Muscle of back (tissue), 11 donors: ENCODE data around the gene VSTM5. TPM values are rescaled to one million over a fixed set of nuclear protein-coding genes. Genes with fewer than 3 reads are reported as not detected.
A peak's percentile ranks its signal among the peaks of the same experiment; 100 is the strongest.
"Not testable (repeated sequence)": the region's sequence is repeated elsewhere in the genome, so short reads cannot be mapped to it uniquely, and the experiment has no call there.

ENCODE experiments used
- DNase-seq, 3 donors: peaks; one replicate each; pipeline versions ENCODE4 v3.0.0 to v3.0.0-alpha.2; 2013
- polyA plus RNA-seq, 10 donors: library from polyadenylated mRNA; unstranded; fragments of 120-200 nt; gene quantifications; one replicate each; pipeline ENCODE4 v1.2.1, GENCODE V29; 2013; ENCODE audit not compliant: insufficient read length in 10 of 10

Gene VSTM5
- polyA plus RNA-seq, 10 donors, result 0.16 to 0.72 (median 0.44) TPM

DNA sequence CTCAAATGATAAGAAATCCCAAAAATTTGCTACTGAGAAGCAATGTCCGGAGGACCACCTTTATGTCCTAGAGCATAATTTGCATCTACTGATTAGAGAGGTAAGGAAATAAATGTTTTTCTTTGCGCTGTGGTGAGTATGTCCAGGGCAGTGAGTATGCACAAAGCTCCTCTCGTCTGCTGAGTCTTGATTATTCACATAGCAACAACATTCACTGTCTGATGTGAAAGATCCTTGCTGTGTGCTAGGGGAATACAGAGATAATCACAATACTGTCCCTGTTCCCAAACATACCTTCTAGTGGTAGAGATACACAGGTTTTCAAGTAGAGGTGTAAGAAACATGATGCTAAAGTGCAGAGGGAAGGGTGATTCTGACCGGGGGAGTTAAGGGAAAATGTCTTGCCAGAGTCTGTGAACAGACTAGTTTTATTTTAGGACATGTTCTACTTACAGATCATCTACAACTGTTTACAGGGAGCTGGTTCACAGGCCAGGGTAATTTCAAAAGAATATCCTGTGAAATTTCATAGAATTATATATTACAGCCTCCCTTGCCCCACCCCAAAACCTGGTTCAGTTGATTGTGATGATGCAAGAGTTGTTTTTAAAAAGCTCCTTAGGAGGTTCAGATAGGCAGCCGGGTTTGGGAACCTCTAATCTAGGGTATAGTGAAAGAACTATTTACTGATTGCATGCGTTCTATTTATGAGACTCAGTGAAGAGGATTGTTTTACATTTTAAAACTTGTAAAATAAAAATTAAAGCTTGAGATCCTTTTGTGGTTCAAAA lies 53.8 kb downstream of the VSTM5 start:
- no peak for DNase-seq

DNA sequence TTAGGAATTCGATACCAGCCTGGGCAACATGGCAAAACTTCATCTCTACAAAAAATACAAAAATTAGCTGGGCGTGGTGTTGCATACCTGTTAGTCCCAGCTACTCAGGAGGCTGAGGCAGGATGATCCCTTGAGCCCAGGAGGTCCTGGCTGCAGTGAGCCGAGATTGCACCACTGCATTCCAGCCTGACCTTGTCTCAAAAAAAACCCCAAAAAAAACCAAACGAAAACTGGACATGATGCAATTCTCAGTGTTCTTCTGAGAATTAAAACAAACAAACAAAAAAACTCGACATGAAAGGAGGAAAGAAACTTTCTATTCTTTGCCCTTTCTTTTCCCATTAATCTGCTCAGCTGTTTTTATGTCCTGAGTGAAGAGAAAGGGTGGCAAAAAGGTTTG lies 58.9 kb downstream of the VSTM5 start:
- DNase-seq, result no peak

DNA sequence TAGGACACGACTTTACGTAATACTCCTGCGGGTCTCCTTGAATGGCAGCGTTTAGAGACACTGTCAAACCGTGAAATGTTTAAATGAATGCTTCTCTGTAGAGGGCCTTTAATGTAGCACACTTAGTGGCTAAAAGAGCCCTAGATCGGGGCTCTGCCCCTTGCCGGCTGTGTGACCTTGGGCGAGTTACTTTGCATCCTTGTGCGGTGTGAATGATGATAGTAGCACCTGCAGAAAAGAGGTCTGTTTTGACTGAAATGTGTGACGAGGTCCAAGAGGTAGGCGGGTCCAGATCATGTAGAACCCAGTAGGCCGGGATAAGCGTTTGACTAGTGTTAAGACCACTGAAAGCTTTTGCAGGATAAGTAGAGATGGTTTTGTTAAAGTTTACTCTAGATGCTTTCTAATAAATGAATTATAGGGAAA lies 65.5 kb downstream of the VSTM5 start:
- no peak for DNase-seq

DNA sequence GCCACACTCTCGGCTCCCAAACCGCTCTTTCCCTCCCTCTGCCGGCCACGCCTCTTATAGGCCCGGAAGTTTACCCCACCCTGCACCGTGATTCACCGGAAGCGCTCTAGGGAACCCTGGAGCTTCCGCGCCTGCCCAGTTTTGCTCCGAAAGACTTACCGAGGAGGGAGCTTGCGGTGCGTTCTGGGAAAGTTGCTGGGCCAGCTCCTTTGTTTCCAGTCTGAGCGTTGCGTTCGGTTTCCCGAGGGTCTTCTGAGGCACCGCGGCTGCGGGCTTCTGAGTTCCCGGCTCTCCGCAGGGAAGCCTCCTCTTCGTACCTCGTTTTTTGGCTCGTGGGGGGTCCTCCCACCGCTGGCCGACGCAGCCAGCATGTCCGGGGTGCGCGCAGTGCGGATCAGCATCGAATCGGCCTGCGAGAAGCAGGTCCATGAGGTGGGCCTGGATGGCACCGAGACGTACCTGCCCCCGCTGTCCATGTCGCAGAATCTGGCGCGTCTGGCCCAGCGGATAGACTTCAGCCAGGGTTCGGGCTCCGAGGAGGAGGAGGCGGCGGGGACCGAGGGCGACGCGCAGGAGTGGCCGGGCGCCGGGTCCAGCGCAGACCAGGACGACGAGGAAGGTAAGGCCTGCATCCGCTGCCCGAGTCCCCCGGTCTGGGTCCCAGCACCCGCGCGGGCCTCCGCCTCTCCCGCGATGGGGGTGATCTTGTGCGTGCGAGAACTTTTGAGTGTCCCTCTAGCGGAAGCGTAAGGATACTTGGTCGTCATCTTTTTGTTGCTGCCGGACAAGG lies 66.1 kb downstream of the VSTM5 start, which contains the start of gene MED17:
Gene MED17, plus strand, starts transcription at position 138 of the 790 bp plus-strand sequence. Its CDS starts 232 bp downstream, at position 370.
- peak; percentile 95 to 97 (median 96) for DNase-seq

DNA sequence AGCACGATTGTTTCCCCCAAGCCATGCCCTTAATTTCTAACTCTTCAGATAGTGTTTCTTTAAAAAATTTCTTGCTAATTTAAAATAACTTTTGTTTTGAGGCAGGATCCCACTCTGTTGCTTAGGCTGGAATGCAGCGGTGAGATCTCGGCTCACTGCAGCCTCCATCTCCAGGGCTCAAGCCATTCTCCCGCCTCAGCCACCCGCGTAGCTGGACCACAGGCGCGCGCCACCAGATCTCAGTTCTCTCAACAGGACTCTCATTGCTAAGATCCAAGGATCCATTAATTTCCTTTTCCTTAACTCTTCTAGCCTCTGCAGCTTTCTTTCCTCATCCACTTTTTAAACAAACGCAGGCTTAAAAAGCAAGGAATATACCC lies 66.7 kb downstream of the VSTM5 start:
- DNase-seq, result no peak

DNA sequence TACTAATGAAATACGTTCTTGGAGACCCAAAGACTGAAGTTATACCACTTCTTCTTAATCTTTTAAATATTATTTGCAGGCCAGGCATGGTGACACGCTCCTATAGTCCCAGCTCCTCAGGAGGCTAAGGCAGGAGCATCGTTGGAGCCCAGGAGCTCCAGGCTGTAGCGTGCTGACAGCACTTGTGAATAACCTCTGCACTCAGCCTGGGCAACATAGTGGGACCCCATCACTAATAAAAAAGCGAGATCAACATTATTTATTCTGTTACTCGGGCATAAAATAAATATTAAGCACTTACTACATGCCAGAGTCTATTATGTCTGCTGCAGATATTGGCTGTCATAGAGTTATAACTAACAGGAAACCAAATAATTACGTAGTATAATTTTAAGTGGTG lies 67.1 kb downstream of the VSTM5 start:
- DNase-seq, result no peak

DNA sequence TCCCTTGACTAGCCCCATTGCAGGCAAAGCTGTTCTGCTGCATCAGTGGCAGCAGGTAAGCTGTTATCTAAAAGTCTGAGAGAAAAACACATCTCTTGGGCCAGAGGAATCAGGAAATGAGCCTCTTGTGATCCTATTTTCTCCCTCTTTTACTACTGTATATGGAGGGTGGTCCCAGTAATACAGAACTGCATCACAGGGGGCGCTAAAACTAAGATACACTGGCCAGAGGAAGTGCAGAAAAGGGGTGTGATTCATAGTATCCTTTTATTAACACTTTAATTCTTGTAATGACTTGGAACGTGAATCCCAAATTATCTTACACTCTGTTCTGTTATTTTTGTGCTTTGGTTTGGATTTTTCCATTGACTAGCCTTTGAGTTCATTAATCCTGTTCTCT lies 75.1 kb downstream of the VSTM5 start:
- no peak for DNase-seq

DNA sequence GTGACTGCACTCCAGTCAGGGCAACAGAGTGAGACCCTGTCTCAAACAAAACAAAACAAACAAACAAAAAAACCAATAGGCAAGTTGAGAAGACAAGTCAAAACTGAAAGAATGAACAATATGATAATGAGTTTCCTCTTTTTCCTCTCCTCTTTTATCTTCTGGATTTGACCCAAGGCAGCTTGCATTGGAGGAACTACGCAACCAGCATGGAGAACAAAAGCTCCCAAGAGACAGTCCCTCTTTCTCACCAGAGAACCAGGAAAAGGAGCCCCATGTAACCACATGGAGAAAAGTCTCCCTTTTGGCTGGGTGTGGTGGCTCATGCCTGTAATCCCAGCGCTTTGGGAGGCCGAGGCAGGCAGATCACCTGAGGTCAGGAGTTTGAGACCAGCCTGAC lies 75.9 kb downstream of the VSTM5 start:
- not testable (repeated sequence) for DNase-seq

DNA sequence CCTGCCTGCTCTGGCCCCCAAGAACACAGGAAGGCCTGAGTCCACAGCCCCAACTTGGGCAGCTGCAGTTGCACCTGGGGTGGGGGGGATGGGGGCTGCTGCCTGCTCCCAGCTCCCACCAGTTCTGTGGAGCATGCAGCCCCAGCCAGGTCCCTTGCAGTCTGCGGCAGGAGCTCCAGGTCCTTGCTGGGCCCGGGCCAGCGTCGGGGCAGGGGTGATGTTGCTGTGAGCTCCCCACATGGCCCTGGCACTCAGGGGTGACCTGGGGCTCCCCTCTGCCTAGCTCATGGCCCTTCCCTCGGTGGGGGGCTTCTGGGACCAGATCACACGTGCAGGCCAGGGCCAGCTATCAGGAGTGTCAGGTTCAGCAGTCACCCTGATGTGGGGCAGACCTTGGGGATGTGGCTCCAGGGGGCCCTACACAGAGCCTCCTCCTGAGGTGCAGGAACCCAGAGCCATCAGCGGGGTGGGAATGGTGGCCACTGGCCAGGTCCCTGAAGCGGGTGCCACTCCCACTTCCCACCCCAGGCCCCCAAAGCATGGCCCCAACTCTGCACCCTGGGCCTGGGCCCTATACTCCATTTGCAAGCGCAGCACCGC lies 76.7 kb downstream of the VSTM5 start:
- no peak for DNase-seq

DNA sequence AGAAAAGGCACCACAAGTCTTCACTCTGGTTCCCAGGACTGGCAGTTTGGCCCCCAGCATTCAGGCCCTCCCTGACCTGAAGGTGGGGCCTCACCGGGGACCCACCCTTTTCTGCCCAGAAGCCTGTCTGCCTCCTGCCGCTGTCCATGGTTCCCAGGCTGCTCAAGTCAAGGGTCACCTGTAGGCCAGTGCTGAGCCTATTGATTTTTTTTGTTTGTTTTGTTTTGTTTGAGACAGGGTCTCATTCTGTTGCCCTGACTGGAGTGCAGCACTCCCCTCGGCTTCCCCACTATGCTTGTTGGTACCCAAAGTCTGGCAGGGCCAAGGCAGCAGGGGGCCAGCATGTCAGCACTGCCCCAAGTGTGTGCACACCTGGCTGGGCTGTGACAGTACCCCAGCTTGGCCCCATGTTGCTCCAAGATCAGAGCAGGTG lies 77.4 kb downstream of the VSTM5 start:
- no peak for DNase-seq

DNA sequence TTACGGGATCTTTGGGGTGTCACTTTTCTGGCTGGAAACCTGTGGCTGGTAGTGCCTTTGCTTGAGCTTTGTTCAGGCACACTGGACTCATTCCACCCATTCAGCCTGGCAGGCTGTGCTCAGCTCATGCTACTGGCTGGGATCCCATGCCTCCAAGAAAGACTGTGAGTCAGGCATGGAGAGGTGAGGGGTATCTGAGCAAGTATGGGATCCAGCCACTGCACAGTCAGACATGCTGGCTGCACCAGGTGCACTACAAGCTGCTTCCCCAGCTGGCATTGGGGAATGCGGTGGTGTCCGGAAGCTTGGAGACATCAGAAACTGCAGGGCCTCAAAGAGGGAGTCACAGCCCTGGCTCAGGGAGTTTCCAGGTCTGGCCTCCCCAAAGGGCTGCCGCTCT lies 78.3 kb downstream of the VSTM5 start:
- DNase-seq, result no peak

DNA sequence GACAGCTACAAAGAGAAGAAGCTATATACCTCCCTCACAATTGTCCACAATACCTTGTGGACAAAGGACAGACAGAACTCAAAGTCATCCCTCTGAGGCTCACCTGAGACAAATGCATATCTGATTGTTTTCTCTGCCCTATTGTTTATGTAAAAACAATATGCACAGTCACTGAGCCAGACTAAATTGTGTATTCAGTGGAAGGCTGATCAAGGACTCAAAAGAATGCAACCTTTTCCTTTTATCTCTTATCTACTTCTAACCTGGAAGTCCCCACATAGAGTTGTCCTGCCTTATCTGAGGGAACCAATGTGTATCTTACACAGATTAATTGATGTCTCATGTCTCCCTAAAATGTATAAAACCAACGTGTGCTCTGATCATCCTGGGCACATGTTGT lies 80.3 kb downstream of the VSTM5 start:
- DNase-seq, result no peak

Other genes starting within 250 kb of the VSTM5 start
- 10 to 100 TPM in 7 of 10 donors, 1 to 10 TPM in 3; 7.6 to 13.1 (median 10.6) TPM for gene CEP295, start 188.9 kb downstream of the VSTM5 start, polyA plus RNA-seq
- 100 to 1,000 TPM in 7 of 10 donors, 10 to 100 TPM in 3; 82.7 to 159 (median 108) TPM for gene TAF1D, start 109.1 kb downstream of the VSTM5 start, polyA plus RNA-seq
- gene C11orf54, start 108.9 kb downstream of the VSTM5 start, polyA plus RNA-seq, result 10 to 100 TPM; 21.0 to 48.4 (median 35.8) TPM
- gene MED17, start 66.3 kb downstream of the VSTM5 start, polyA plus RNA-seq, result 10 to 100 TPM; 19.1 to 32.4 (median 23.2) TPM
- gene HEPHL1, start 170.7 kb upstream of the VSTM5 start, polyA plus RNA-seq, result under 1 TPM in 5 of 10 donors, not detected in 5; 0.03 to 0.05 (median 0.04) TPM